ENCODE data around the gene DEFB129.

DEFB129 gene

DNA sequence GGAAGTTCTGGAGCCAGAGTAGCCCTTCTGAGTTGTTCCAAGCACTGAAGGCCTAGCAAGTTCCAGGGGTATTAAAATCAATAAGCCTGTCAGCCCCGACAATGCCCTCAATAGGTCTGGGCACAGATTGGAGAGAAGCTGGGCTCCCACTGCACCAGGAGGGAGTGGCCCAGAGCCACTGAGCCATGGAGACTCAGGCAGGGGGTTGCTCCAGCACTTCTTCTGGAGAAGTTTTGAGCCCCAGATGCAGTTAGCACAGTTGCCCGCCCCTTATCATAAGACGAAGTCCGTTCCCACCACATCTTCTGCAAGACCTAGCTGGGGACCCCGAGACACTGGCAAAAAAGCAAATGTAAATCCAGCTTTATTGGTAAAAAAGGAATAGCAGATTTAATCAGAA, 43.5 kb downstream of the DEFB129 start:
- TF ChIP-seq CTCF (IDR thresholded peaks at IDR 0.05): no peak
- H3K9me3 ChIP-seq: no peaks in the 10 kb centered on the region
- peaks cover 0 to 7% (median 0%) of the 10 kb centered on the region in 3 donors for H3K36me3 ChIP-seq
- H3K4me3 ChIP-seq: no peak overlapping the region
- no peak for DNase-seq
- no peak overlapping the region for H3K27ac ChIP-seq
- no peaks in the 10 kb centered on the region for H3K27me3 ChIP-seq
- intact Hi-C loops (cut with DNase I; ENCODE audit: low total_unique reads): no loop called here
- H3K4me1 ChIP-seq: peaks cover 0 to 8% (median 4%) of the 10 kb centered on the region in 4 donors

- Histone ChIP-seq H3K4me3 (no peak overlapping the region), H3K27ac (no peak overlapping the region), H3K36me3 (peaks cover 0 to 12% (median 5%) of the 10 kb centered on the region in 3 donors), H3K9me3 (no peaks in the 10 kb centered on the region), H3K4me1 (peaks cover 0 to 8% (median 4%) of the 10 kb centered on the region in 4 donors), H3K27me3 (no peaks in the 10 kb centered on the region)
- intact Hi-C loops (cut with DNase I; ENCODE audit: low total_unique reads): no loop called here
- no peak for DNase-seq
- no peak for TF ChIP-seq CTCF (IDR thresholded peaks at IDR 0.05)
Observed at GRCh38 chr20:271069-271468, 44.0 kb downstream of the DEFB129 start.

DNA sequence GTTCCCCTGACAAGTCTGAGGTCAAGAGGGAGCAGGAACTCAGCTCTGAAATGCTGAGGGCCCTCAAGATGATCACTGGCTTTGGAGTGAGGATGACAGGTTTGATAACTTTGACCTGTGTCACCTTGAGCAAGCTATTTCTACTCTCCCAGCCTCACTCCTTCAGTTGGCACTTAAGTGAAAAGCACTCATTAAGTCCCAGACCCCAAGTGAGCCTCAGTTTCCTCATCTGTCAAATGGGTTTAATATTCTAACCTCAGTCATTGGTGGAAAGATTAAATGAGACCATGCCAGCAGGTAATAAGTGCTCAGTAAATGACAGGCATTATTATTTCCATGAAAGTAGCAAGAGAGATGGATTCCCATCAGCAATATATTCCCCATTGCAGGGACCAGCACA, 44.5 kb downstream of the DEFB129 start:
- H3K36me3 ChIP-seq: peaks cover 0 to 17% (median 6%) of the 10 kb centered on the region in 3 donors
- peaks cover 0 to 7% (median 4%) of the 10 kb centered on the region in 4 donors for H3K4me1 ChIP-seq
- no peaks in the 10 kb centered on the region for H3K27me3 ChIP-seq
- no peaks in the 10 kb centered on the region for H3K9me3 ChIP-seq
- intact Hi-C loops (cut with DNase I; ENCODE audit: low total_unique reads): no loop called here
- DNase-seq: no peak
- no peak overlapping the region for H3K27ac ChIP-seq
- no peak overlapping the region for H3K4me3 ChIP-seq
- TF ChIP-seq CTCF (IDR thresholded peaks at IDR 0.05): no peak

GRCh38 chr20:272718-273117, 45.7 kb downstream of the DEFB129 start:
- no peak overlapping the region for H3K27ac ChIP-seq
- H3K4me3 ChIP-seq: no peak overlapping the region
- no peaks in the 10 kb centered on the region for H3K4me1 ChIP-seq
- intact Hi-C loops (cut with DNase I; ENCODE audit: low total_unique reads): no loop called here
- H3K9me3 ChIP-seq: no peaks in the 10 kb centered on the region
- peaks cover 0 to 29% (median 18%) of the 10 kb centered on the region in 3 donors for H3K36me3 ChIP-seq
- H3K27me3 ChIP-seq: no peaks in the 10 kb centered on the region
- DNase-seq: no peak
- no peak for TF ChIP-seq CTCF (IDR thresholded peaks at IDR 0.05)

DNA sequence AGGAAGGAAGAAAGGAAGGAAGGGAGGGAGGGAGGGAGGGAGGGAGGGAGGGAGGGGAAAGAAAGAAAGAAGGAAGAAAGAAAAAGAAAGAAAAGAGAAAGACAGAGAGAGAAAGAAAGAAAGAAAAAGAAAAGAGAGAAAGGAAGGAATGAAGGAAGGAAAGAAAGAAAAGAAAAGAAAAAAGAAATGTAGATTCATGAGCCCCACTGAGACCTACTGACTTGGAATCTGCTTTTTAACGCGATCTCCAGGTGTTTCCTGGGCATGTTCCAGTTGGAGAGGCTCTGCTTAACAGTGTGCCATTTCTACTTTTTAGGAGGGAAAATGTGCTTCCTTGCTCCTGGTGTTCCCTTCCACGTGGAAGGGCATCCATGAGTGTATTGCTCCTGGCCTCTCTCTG, 46.8 kb downstream of the DEFB129 start:
- Histone ChIP-seq H3K9me3 (no peaks in the 10 kb centered on the region), H3K4me3 (no peak overlapping the region), H3K36me3 (peaks cover 0 to 39% (median 21%) of the 10 kb centered on the region in 3 donors), H3K27me3 (no peaks in the 10 kb centered on the region), H3K27ac (no peak overlapping the region), H3K4me1 (no peaks in the 10 kb centered on the region)
- intact Hi-C loops (cut with DNase I; ENCODE audit: low total_unique reads): no loop called here
- no peak for TF ChIP-seq CTCF (IDR thresholded peaks at IDR 0.05)
- no peak for DNase-seq

DNA sequence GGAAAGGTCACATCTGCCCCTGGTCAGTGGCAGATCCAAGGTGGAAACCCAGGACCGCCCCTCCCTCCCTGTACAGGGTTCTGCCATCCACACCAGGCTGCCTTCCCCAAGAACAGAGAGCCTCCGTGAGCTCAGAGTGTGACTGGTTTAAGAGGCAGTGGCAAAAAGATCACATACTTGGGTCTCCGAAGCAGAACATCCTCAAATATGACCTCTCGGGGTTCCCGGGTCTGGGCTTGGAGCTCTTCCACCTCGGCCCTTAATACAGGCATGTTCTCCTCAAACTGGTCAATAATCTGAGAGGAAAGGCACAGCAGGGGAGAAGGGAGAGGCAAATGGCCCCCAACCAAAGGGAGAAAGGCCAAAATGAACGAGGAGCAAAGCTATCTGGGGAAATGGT, 48.7 kb downstream of the DEFB129 start:
- intact Hi-C loops (cut with DNase I; ENCODE audit: low total_unique reads): no loop called here
- Histone ChIP-seq H3K9me3 (no peaks in the 10 kb centered on the region), H3K4me3 (no peak overlapping the region), H3K27ac (no peak overlapping the region), H3K4me1 (no peaks in the 10 kb centered on the region), H3K27me3 (no peaks in the 10 kb centered on the region), H3K36me3 (peaks cover 0 to 43% (median 21%) of the 10 kb centered on the region in 3 donors)
- no peak for TF ChIP-seq CTCF (IDR thresholded peaks at IDR 0.05)
- no peak for DNase-seq

Measured in tibial artery (tissue), 4 donors.